T-cell (primary cell): ENCODE results near the gene F2RL1. TPM values are rescaled to one million over a fixed set of nuclear protein-coding genes. Genes with fewer than 3 reads are reported as not detected.

Source experiments
- ATAC-seq, 4 experiments: fragments of 200-7000 bp in 3 of 4; fragments of 150-1000 bp in 1 of 4; cut with Tn5 transposase; replicated peaks in 1 of 4; 1 replicate in 3 of 4; 2 replicates in 1 of 4; pipeline ENCODE4 v1.10.0; 2021; ENCODE audit warnings: moderate library complexity in 3 of 4, mild to moderate bottlenecking in 2 of 4, moderate number of reproducible peaks in 1 of 4
- CTCF ChIA-PET, 2 donors: fragments of 300-600 bp; sonication (Branson Sonifier 250); formaldehyde crosslinking; loops; one replicate each; lab custom pipeline; 2022; ENCODE audit warnings: antibody characterized with exemption in 2 of 2; lab: Charles Lee
- POLR2A ChIA-PET, 2 donors: fragments of 300-600 bp; sonication (Branson Sonifier 250); formaldehyde crosslinking; loops; one replicate each; lab custom pipeline; 2022; ENCODE audit warnings: antibody characterized with exemption in 2 of 2; lab: Charles Lee
- DNase-seq, 35 experiments: peaks; one replicate each; pipeline versions ENCODE4 v3.0.0 to v3.0.0-alpha.2; 2013 to 2023
- H3K27ac ChIP-seq: one replicate; pipeline ENCODE4 v1.5.1; 2013; ENCODE audit warnings: low read length
- H3K27me3 ChIP-seq, 2 experiments: replicated peaks in 1 of 2; 1 replicate in 1 of 2; 2 replicates in 1 of 2; pipeline versions ENCODE4 v1.6.1 to v1.7.0; 2013; ENCODE audit warnings: low read length in 1 of 2, mixed read lengths in 1 of 2; ENCODE audit not compliant: control insufficient read depth in 2 of 2, insufficient read depth in 2 of 2; ENCODE audit errors: extremely low read depth in 1 of 2
- H3K36me3 ChIP-seq, 2 donors: 1 replicate in 1 of 2; 2 replicates in 1 of 2; pipeline versions ENCODE4 v1.6.1 to v1.7.0; 2013; ENCODE audit warnings: low read length in 1 of 2; ENCODE audit not compliant: control insufficient read depth in 2 of 2, insufficient read depth in 1 of 2; ENCODE audit errors: extremely low read depth in 1 of 2
- H3K4me1 ChIP-seq, 2 experiments: 1 replicate in 1 of 2; 2 replicates in 1 of 2; pipeline versions ENCODE4 v1.6.1 to v1.7.0; 2013; ENCODE audit warnings: low read length in 2 of 2, mixed read lengths in 1 of 2; ENCODE audit not compliant: insufficient read depth in 2 of 2, control insufficient read depth in 1 of 2; ENCODE audit errors: extremely low read depth in 1 of 2
- H3K4me3 ChIP-seq, 2 donors: 1 replicate in 1 of 2; 2 replicates in 1 of 2; pipeline versions ENCODE4 v1.5.1 to v1.7.0; 2013; ENCODE audit warnings: mild to moderate bottlenecking in 2 of 2, low read length in 1 of 2, moderate library complexity in 1 of 2; ENCODE audit not compliant: control insufficient read depth in 1 of 2; ENCODE audit errors: extremely low read depth in 1 of 2
- H3K9me3 ChIP-seq: 2 replicates; pipeline ENCODE4 v1.7.0; 2013
- H3K27ac Mint-ChIP-seq, 2 donors: one replicate each; pipeline ENCODE4 v1.8.0; 2020 to 2021; ENCODE audit warnings: mild to moderate bottlenecking in 2 of 2, mixed read lengths in 2 of 2
- H3K27me3 Mint-ChIP-seq, 2 donors: one replicate each; pipeline ENCODE4 v1.8.0; 2021 to 2022; ENCODE audit warnings: mixed read lengths in 2 of 2
- H3K36me3 Mint-ChIP-seq: one replicate; pipeline ENCODE4 v1.8.0; 2021; ENCODE audit warnings: mixed read lengths
- H3K4me1 Mint-ChIP-seq, 3 donors: one replicate each; pipeline ENCODE4 v1.8.0; 2020 to 2022; ENCODE audit warnings: mixed read lengths in 3 of 3, mild to moderate bottlenecking in 1 of 3
- H3K4me3 Mint-ChIP-seq, 3 donors: one replicate each; pipeline ENCODE4 v1.8.0; 2020 to 2022; ENCODE audit warnings: mild to moderate bottlenecking in 3 of 3, mixed read lengths in 3 of 3, moderate library complexity in 3 of 3
- H3K9me3 Mint-ChIP-seq, 3 donors: one replicate each; pipeline ENCODE4 v1.8.0; 2020 to 2022; ENCODE audit warnings: mixed read lengths in 3 of 3
- WGBS: methylation state at CpG from one replicate; pipeline ENCODE4 v1.1.5; 2013; ENCODE audit warnings: missing lambda C conversion rate; ENCODE audit not compliant: insufficient coverage; 5-methylcytosine and 5-hydroxymethylcytosine counted together
- total RNA-seq, 35 experiments: library from RNA in 6 of 35; stranded (reverse) in 6 of 35; fragments of 120-200 nt in 1 of 35; gene quantifications; one replicate each; pipeline versions ENCODE4 v1.2.1 to v1.2.4 and lab custom pipeline; 2013 to 2026

The F2RL1 gene
- total RNA-seq, 5 donors from 2014 or later (not counting 1 experiment from before 2014, with no cell fraction given) = 1.4 to 7.6 (median 5.5) TPM

DNA sequence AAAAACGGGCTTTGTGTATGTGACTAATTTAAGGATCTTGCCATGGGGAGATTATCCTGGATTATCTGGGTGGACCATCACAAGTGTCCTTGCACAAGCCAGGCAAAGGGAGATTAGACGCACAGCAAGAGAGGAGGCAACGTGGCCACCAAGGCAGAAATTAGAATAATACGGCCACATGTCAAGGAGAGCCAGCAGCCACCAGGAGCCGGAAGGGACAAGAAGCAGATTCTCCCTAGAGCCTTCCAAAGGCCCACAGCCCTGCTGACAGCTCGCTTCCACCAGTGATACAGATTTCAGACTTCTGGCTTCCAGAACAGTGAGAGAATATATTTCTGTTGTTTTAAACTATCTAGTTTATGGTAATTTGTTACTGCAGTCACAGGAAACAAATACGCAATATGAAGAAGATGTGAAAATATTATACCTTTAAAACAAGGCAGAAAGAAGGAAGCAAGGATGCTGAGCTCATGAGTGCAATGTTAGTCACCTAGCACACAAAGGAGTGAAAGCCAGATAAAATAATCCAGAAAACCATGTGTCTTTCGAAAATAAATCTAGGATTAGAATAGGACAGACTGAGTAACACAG, 28.7 kb upstream of the F2RL1 start:
- H3K4me3 ChIP-seq = no peak overlapping the region
- no peaks in the 10 kb centered on the region for H3K36me3 Mint-ChIP-seq
- POLR2A ChIA-PET = no interaction called here
- no peaks in the 10 kb centered on the region for H3K9me3 ChIP-seq
- H3K4me1 ChIP-seq = peaks cover 3 to 6% of the 10 kb centered on the region in 2 experiments
- no peaks in the 10 kb centered on the region for H3K36me3 ChIP-seq
- no peaks in the 10 kb centered on the region for H3K27me3 Mint-ChIP-seq
- no peak overlapping the region for H3K4me3 Mint-ChIP-seq
- CTCF ChIA-PET = interaction anchor here (0.5 to 0.6 kb wide), 2 partner anchors 79 to 127 kb away, joined by 4 to 7 read pairs; no protein-coding TSS in a partner anchor
- WGBS = 93% methylated on average over 4 of the region's 8 CpGs
- H3K27ac ChIP-seq = no peak overlapping the region
- peaks cover 14 to 27% (median 24%) of the 10 kb centered on the region in 3 donors for H3K4me1 Mint-ChIP-seq
- H3K27me3 ChIP-seq = no peaks in the 10 kb centered on the region
- peak in 2 of 4 experiments; percentile 3 to 7 for ATAC-seq
- no peaks in the 10 kb centered on the region for H3K9me3 Mint-ChIP-seq
- H3K27ac Mint-ChIP-seq = peak overlapping the region; percentile 87 to 91
- DNase-seq = no peak

DNA sequence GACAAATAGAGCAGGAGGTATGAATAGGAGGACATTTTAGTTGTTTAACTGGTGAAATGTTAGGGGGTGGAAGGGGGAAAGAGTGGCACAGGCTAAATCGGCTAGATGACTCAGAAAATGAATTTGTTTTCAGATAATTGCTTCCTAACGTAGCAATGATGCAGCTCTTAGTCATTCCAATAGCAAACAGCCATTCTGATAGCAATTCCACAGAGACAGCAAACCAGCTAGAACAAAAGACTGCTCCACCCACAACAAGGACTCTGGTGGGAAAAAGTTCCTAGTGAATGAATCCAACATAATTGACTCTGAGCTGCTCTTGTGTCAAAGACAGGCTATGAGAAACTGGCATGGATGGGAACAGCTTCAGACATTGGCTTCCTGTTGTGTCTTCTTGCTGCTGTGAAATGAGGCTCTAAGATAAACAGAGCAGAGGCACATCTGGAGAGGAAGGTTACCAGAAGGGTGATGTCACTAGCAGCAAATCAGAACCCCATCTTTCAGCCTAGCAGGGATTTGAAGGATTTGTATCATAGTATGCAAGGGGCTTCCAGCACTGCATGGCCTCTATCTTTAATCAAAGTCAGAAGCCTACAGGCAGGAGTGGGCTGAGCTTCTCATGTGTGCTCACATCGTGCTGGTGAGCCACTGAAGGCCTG, 28.1 kb upstream of the F2RL1 start:
- H3K9me3 Mint-ChIP-seq = no peaks in the 10 kb centered on the region
- H3K27me3 Mint-ChIP-seq = no peaks in the 10 kb centered on the region
- H3K4me1 ChIP-seq = peaks cover 3 to 6% of the 10 kb centered on the region in 2 experiments
- peak overlapping the region; percentile 29 for H3K27ac ChIP-seq
- no peaks in the 10 kb centered on the region for H3K27me3 ChIP-seq
- CTCF ChIA-PET = interaction anchor here (0.5 to 0.6 kb wide), 2 partner anchors 79 to 126 kb away, joined by 4 to 7 read pairs; no protein-coding TSS in a partner anchor
- peak overlapping the region; percentile 87 to 91 for H3K27ac Mint-ChIP-seq
- H3K4me3 ChIP-seq = no peak overlapping the region
- H3K4me1 Mint-ChIP-seq = peaks cover 14 to 27% (median 24%) of the 10 kb centered on the region in 3 donors
- no peaks in the 10 kb centered on the region for H3K36me3 ChIP-seq
- ATAC-seq (peak; percentile 77 to 90 (median 89)), DNase-seq (peak in 5 of 35 experiments; percentile 2 to 30 (median 6))
- 50% methylated on average over 1 of the region's 3 CpGs for WGBS
- no peaks in the 10 kb centered on the region for H3K36me3 Mint-ChIP-seq
- POLR2A ChIA-PET = no interaction called here
- no peaks in the 10 kb centered on the region for H3K9me3 ChIP-seq
- H3K4me3 Mint-ChIP-seq = peak overlapping the region in 1 of 3 donors; percentile 5

- ChIA-PET CTCF (no interaction called here), POLR2A (no interaction called here)
- ATAC-seq = no peak
These were observed 27.4 kb upstream of the F2RL1 start for GRCh38 chr5:76791461-76791860.

DNA sequence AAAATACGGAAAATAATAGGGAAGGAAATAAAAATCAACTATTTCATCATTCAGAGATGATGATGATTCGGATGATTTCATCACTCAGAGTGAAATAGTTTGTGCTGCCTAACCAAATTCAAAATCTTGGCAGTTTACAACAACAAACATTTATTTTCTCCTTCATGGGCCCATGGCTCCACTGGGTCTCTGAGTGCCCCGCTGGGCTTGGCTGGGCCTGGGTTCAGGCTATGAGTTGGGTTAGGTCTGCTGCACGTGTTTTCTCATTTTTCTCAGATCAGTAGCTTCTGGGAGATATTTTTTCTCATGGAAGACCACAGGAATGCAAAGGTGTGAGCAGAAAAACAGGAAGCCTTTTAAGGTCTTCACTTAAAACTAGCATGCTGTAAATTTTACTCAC, 24.0 kb upstream of the F2RL1 start:
- Mint-ChIP-seq H3K4me1 (peaks cover 13 to 23% (median 21%) of the 10 kb centered on the region in 3 donors), H3K27ac (no peak overlapping the region), H3K9me3 (no peaks in the 10 kb centered on the region), H3K27me3 (peaks cover 0 to 4% of the 10 kb centered on the region in 2 donors), H3K36me3 (no peaks in the 10 kb centered on the region), H3K4me3 (no peak overlapping the region)
- peaks cover 3 to 6% of the 10 kb centered on the region in 2 experiments for H3K4me1 ChIP-seq
- H3K36me3 ChIP-seq = no peaks in the 10 kb centered on the region
- H3K27ac ChIP-seq = no peak overlapping the region
- POLR2A ChIA-PET = no interaction called here
- no peaks in the 10 kb centered on the region for H3K9me3 ChIP-seq
- ATAC-seq = no peak
- WGBS = no CpG with 5 or more reads among the region's 4 CpGs
- H3K4me3 ChIP-seq = no peak overlapping the region
- DNase-seq = no peak
- no peaks in the 10 kb centered on the region for H3K27me3 ChIP-seq
- CTCF ChIA-PET = no interaction called here

More at GRCh38 chr5:76791461-76791860, 27.4 kb upstream of the F2RL1 start:
- Histone ChIP-seq H3K9me3 (no peaks in the 10 kb centered on the region), H3K27me3 (no peaks in the 10 kb centered on the region), H3K36me3 (no peaks in the 10 kb centered on the region), H3K27ac (no peak overlapping the region), H3K4me1 (peaks cover 3 to 6% of the 10 kb centered on the region in 2 experiments), H3K4me3 (no peak overlapping the region)
- Mint-ChIP-seq H3K27me3 (no peaks in the 10 kb centered on the region), H3K4me1 (peaks cover 14 to 27% (median 24%) of the 10 kb centered on the region in 3 donors), H3K27ac (peak overlapping the region; percentile 87 to 91), H3K4me3 (no peak overlapping the region), H3K36me3 (no peaks in the 10 kb centered on the region), H3K9me3 (no peaks in the 10 kb centered on the region)
- 100% methylated on average over 1 of the region's 1 CpG for WGBS
- no peak for DNase-seq

DNA sequence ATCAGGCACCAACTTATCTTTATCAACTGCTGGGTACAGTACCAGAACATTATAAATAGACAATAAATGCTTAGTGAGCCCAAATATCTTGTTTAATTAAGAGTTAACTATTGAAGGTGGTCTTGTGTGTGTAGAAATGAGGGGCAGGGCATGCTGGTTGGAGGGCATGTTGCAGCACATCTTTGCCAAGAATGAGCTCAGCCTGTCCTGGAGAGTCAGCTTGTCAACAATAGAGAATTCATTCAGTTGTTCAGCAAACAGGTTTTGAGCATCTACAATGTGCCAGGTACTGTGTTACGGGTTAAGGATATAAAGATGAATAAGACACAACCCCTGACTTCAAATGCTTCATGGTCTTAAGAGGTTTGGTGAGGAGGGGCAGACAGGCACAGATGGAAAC, 19.2 kb upstream of the F2RL1 start:
- Mint-ChIP-seq H3K36me3 (no peaks in the 10 kb centered on the region), H3K9me3 (no peaks in the 10 kb centered on the region), H3K4me1 (no peaks in the 10 kb centered on the region), H3K27ac (no peak overlapping the region), H3K4me3 (no peak overlapping the region), H3K27me3 (peaks cover 0 to 17% of the 10 kb centered on the region in 2 donors)
- no peaks in the 10 kb centered on the region for H3K4me1 ChIP-seq
- H3K9me3 ChIP-seq = no peaks in the 10 kb centered on the region
- ChIA-PET POLR2A (interaction anchor here in 1 of 2 donors (0.6 kb wide), 1 partner anchor 164 kb away, joined by 3 read pairs; no protein-coding TSS in a partner anchor), CTCF (no interaction called here)
- no peaks in the 10 kb centered on the region for H3K36me3 ChIP-seq
- no CpG with 5 or more reads among the region's 1 CpG for WGBS
- DNase-seq (no peak), ATAC-seq (no peak)
- H3K27me3 ChIP-seq = peaks cover 0 to 5% of the 10 kb centered on the region in 2 experiments
- H3K27ac ChIP-seq = no peak overlapping the region
- H3K4me3 ChIP-seq = no peak overlapping the region

DNA sequence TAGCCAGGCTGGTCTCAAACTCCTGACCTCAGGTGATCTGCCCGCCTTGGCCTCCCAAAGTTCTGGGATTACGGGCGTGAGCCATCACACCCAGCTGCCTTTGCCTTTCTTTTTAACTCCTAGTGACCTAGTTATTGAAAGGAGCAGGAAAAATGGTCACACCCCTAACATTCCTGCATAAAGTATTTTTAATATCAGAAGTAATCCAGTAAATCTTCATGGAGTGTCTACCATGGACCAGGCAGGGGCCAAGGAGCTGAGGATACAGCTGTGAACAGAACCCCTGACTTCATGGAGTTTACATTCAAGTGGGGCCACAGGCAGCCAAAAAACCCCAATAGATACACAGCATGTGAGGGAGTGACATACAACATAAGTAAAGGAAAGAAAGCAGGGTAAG, 18.3 kb upstream of the F2RL1 start:
- H3K36me3 ChIP-seq = no peaks in the 10 kb centered on the region
- WGBS = 100% methylated on average over 1 of the region's 3 CpGs
- Mint-ChIP-seq H3K27ac (no peak overlapping the region), H3K4me1 (no peaks in the 10 kb centered on the region), H3K9me3 (no peaks in the 10 kb centered on the region), H3K36me3 (no peaks in the 10 kb centered on the region), H3K27me3 (peaks cover 0 to 17% of the 10 kb centered on the region in 2 donors), H3K4me3 (no peak overlapping the region)
- CTCF ChIA-PET = no interaction called here
- no peaks in the 10 kb centered on the region for H3K9me3 ChIP-seq
- H3K4me3 ChIP-seq = no peak overlapping the region
- POLR2A ChIA-PET = no interaction called here
- ATAC-seq (no peak), DNase-seq (no peak)
- H3K4me1 ChIP-seq = no peaks in the 10 kb centered on the region
- peaks cover 0 to 5% of the 10 kb centered on the region in 2 experiments for H3K27me3 ChIP-seq
- no peak overlapping the region for H3K27ac ChIP-seq
